ENCODE results near the gene ATAD2B.

The ATAD2B gene

DNA sequence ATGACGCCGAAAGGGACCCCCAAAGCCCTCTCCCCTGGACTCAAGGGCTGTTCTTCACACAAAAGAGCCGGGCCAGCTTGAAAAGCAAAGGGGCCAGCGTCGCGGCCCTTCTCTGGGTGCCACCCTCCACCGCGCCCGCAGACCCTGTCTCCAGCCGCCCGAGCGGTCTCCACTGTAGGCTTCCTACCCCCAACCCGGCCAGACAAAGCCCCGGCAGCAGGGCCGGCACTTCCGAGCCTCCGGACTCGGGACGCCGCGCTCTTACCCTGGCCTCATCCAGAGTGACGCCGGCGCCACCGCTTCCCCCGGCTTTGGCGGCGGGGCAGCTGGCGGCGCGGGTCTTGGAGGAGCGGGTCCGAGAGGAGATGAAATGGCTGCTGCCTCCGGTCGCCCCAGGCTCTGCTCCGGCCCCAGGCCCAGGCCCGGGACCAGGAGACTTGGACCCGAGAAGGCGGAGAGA lies 603 bp downstream of the ATAD2B start:
- H3K4me3 ChIP-seq (IDR thresholded peaks at IDR 0.05; ENCODE audit: insufficient read depth, low read depth, low read length): peak overlapping the region; percentile 37

DNA sequence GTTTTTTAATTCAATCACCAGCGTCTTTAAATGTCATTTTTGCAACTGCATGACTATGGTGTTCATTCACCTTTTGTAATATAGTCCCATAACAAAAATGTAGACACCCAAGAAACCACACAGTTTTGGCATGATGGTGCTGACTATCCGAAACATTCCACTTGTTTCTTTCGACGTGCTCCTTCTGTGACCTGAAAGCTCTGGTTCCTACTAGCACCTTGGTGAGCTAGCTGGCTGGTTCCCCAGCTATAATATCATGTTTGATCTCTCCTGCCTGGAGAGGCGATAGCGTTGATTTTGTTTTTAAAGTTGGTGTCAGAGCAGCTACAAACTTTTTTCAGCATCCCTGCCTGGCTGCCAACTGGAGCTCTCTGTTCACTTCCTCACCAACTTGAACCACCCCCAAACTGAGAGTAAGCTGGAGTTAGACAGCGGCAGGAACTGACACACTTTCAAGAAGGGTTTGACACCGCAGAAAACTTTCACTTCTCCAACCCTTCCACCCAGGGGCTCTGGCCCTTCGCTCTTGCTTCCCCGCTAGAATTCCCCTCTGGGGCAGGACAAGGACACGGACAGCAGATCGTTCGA lies 1.1 kb downstream of the ATAD2B start:
- TF ChIP-seq, protein P1, sequence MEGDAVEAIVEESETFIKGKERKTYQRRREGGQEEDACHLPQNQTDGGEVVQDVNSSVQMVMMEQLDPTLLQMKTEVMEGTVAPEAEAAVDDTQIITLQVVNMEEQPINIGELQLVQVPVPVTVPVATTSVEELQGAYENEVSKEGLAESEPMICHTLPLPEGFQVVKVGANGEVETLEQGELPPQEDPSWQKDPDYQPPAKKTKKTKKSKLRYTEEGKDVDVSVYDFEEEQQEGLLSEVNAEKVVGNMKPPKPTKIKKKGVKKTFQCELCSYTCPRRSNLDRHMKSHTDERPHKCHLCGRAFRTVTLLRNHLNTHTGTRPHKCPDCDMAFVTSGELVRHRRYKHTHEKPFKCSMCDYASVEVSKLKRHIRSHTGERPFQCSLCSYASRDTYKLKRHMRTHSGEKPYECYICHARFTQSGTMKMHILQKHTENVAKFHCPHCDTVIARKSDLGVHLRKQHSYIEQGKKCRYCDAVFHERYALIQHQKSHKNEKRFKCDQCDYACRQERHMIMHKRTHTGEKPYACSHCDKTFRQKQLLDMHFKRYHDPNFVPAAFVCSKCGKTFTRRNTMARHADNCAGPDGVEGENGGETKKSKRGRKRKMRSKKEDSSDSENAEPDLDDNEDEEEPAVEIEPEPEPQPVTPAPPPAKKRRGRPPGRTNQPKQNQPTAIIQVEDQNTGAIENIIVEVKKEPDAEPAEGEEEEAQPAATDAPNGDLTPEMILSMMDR (conservative IDR thresholded peaks at IDR 0.05; ENCODE audit: low read depth, low read length): no peak

More for the DNA sequence above, 603 bp downstream of the ATAD2B start:
- H3K36me3 ChIP-seq (ENCODE audit: insufficient read depth): no peaks in the 10 kb centered on the region
- H2AFZ ChIP-seq (ENCODE audit: low read depth): peak overlapping the region; percentile 95
- peak overlapping the region; percentile 99 for H3K9ac ChIP-seq
- H3K27me3 ChIP-seq (ENCODE audit: insufficient read depth, low read depth): no peaks in the 10 kb centered on the region
- peaks cover 31% of the 10 kb centered on the region for H3K4me1 ChIP-seq (ENCODE audit: low read depth, poor library complexity, severe bottlenecking)
- H4K20me1 ChIP-seq (ENCODE audit: insufficient read depth): no peaks in the 10 kb centered on the region
- H3K79me2 ChIP-seq (ENCODE audit: insufficient read depth, low read depth): peaks cover 10% of the 10 kb centered on the region; the same call in 1 of the 2 replicates
- TF ChIP-seq, protein P1 (conservative IDR thresholded peaks at IDR 0.05; ENCODE audit: low read depth, low read length): no peak
- H3K4me2 ChIP-seq: peak overlapping the region; percentile 39
- H3K27ac ChIP-seq: peak overlapping the region; percentile 100

DNA sequence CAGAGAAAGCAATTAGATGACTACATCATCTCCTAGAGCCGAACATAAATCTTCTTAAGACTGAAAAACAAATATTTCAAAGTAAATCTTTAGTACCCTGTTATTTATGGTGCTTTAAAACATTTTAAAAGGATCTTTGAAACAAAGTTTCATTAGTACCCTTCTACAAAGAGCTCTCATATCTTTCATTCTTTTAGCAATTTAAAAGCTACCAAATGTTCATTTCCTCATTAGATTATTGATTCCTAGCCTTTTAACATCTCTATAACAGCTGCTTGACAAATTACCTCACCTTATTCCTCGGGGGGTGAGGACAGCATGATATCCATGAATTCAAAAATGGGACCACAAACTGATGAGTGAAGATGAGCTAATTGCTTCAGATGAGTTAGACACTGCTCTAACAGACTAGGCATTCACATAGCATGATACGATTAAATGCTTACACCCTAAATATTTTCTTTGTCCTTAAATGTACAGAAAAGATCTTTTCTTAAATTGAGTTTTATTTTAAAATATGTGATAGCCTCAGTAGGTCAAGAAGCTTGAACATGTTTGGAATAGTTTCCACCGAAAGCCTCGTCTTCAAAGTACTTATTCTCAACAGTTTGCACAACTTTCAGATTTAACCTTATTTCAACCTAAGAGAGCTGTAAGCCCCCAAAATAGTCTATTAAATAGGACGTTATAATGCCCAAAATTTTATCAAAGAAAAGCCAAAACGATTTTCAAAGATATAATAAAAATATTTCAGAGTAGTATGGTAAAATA lies 2.1 kb downstream of the ATAD2B start:
- Histone ChIP-seq H3K9ac (no peak overlapping the region), H3K4me1 (ENCODE audit: low read depth, poor library complexity, severe bottlenecking) (peaks cover 31% of the 10 kb centered on the region), H3K79me2 (ENCODE audit: insufficient read depth, low read depth) (peaks cover 12% of the 10 kb centered on the region; the same call in 1 of the 2 replicates), H3K4me2 (peak overlapping the region; percentile 39), H2AFZ (ENCODE audit: low read depth) (no peak overlapping the region), H3K27ac (no peak overlapping the region), H3K36me3 (ENCODE audit: insufficient read depth) (no peaks in the 10 kb centered on the region), H4K20me1 (ENCODE audit: insufficient read depth) (no peaks in the 10 kb centered on the region), H3K27me3 (ENCODE audit: insufficient read depth, low read depth) (no peaks in the 10 kb centered on the region), H3K4me3 (IDR thresholded peaks at IDR 0.05; ENCODE audit: insufficient read depth, low read depth, low read length) (peak overlapping the region; percentile 4)
- TF ChIP-seq, protein P1 (conservative IDR thresholded peaks at IDR 0.05; ENCODE audit: low read depth, low read length): no peak

More for the DNA sequence above, 1.1 kb downstream of the ATAD2B start:
- H3K27me3 ChIP-seq (ENCODE audit: insufficient read depth, low read depth): no peaks in the 10 kb centered on the region
- H3K4me1 ChIP-seq (ENCODE audit: low read depth, poor library complexity, severe bottlenecking): peaks cover 31% of the 10 kb centered on the region
- H3K9ac ChIP-seq: peak overlapping the region; percentile 99
- H4K20me1 ChIP-seq (ENCODE audit: insufficient read depth): no peaks in the 10 kb centered on the region
- no peaks in the 10 kb centered on the region for H3K36me3 ChIP-seq (ENCODE audit: insufficient read depth)
- peak overlapping the region; percentile 95 for H2AFZ ChIP-seq (ENCODE audit: low read depth)
- peak overlapping the region; percentile 39 for H3K4me2 ChIP-seq
- peaks cover 12% of the 10 kb centered on the region; the same call in 1 of the 2 replicates for H3K79me2 ChIP-seq (ENCODE audit: insufficient read depth, low read depth)
- peak overlapping the region; percentile 40 for H3K4me3 ChIP-seq (IDR thresholded peaks at IDR 0.05; ENCODE audit: insufficient read depth, low read depth, low read length)
- H3K27ac ChIP-seq: peak overlapping the region; percentile 100

DNA sequence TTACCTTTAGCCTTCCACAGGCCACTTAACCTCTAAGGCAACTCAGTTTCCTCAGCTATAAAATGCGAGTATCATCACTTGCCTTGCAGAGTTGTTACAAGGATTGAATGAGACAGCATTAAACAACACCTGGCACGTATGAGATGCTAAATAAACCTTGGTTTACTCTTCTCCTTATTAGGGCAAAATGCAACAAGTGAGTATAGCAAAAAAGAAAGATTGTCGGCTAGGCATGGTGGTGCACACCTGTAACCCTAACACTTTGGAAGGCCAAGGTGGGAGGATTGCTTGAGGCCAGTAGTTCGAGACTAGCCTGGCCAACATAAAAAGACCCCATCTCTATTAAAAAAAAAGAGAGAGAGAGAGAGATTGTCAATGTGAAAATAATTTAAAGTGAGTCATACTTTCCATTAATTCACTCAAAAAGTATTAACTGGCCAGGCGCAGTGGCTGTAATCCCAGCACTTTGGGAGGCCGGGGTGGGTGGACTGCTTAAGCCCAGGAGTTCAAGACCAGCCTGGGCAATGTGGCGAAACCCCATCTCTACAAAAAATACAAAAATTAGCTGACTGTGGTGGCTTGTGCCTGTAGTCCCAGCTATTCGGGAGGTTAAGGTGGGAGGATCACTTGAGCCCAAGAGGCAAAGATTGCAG lies 8.0 kb downstream of the ATAD2B start:
- Histone ChIP-seq H4K20me1 (ENCODE audit: insufficient read depth) (no peaks in the 10 kb centered on the region), H3K79me2 (ENCODE audit: insufficient read depth, low read depth) (peaks cover 23% of the 10 kb centered on the region; the same call in 1 of the 2 replicates), H3K9ac (no peak overlapping the region), H3K4me2 (no peak overlapping the region), H3K27me3 (ENCODE audit: insufficient read depth, low read depth) (no peaks in the 10 kb centered on the region), H3K27ac (no peak overlapping the region), H2AFZ (ENCODE audit: low read depth) (no peak overlapping the region), H3K36me3 (ENCODE audit: insufficient read depth) (no peaks in the 10 kb centered on the region), H3K4me3 (IDR thresholded peaks at IDR 0.05; ENCODE audit: insufficient read depth, low read depth, low read length) (no peak overlapping the region), H3K4me1 (ENCODE audit: low read depth, poor library complexity, severe bottlenecking) (peaks cover 13% of the 10 kb centered on the region)
- TF ChIP-seq, protein P1 (conservative IDR thresholded peaks at IDR 0.05; ENCODE audit: low read depth, low read length): no peak
